Measurements from ENCODE around the gene SWT1.

SWT1 gene

DNA sequence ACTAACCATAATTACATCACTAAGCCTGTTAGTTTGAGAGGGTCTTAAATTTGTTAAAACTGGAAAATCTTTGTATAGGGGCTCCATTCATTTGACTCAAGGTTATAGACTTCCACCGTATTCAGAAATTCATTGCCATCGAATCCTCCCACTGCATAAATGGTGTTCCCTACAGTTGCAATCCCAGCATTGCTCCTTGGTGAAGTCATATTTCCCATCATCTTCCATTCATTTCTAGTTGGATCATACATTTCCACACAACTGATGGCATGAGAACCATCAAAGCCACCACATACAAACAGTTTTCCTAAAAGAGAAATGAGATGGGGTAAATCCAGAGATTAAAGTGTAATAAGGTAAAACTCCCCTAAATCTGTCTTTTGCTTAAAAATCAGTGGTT, 141.0 kb downstream of the SWT1 start:
- no peak overlapping the region for H4K8ac ChIP-seq (ENCODE audit: low read depth, low read length)
- H3K9ac ChIP-seq (ENCODE audit: low read length) = no peak overlapping the region
- H3K79me2 ChIP-seq (ENCODE audit: control insufficient read depth, insufficient read depth, low read length, poor library complexity) = no peaks in the 10 kb centered on the region
- H3K23ac ChIP-seq (ENCODE audit: low read length) = no peak overlapping the region
- H3K79me1 ChIP-seq (ENCODE audit: low read length) = no peaks in the 10 kb centered on the region
- no peak overlapping the region for H3K27ac ChIP-seq (ENCODE audit: low read depth, low read length)
- no peaks in the 10 kb centered on the region for H3K27me3 ChIP-seq (ENCODE audit: insufficient read depth, low read length)
- no peak overlapping the region for H4K12ac ChIP-seq (ENCODE audit: low read depth, low read length)
- no peaks in the 10 kb centered on the region for H3K4me1 ChIP-seq (ENCODE audit: control insufficient read depth in 1 of 2, insufficient read depth in 2 of 2, low read length in 2 of 2)
- peaks cover 7 to 37% of the 10 kb centered on the region in 2 experiments for H3K36me3 ChIP-seq (ENCODE audit: control insufficient read depth in 1 of 2, insufficient read depth in 2 of 2, low read length in 2 of 2)
- no peak overlapping the region for H2AK5ac ChIP-seq (ENCODE audit: low read length)
- no peak overlapping the region for H2BK120ac ChIP-seq (ENCODE audit: insufficient read depth, low read length, poor library complexity)
- H3K4me3 ChIP-seq (ENCODE audit: low read depth, low read length) = no peak overlapping the region
- no peak overlapping the region for H4K91ac ChIP-seq (ENCODE audit: low read depth, low read length)
- H2AFZ ChIP-seq (ENCODE audit: insufficient read depth, low read length, poor library complexity) = no peak overlapping the region
- H3K4me2 ChIP-seq (ENCODE audit: low read length) = no peak overlapping the region
- H3K4ac ChIP-seq (ENCODE audit: low read depth, low read length) = no peak overlapping the region
- H3K14ac ChIP-seq (ENCODE audit: low read length) = no peak overlapping the region
- no peak overlapping the region for H2BK5ac ChIP-seq (ENCODE audit: low read depth, low read length, poor library complexity)
- H3K9me3 ChIP-seq (ENCODE audit: insufficient read depth, low read depth, low read length) = no peaks in the 10 kb centered on the region
- H2BK12ac ChIP-seq (ENCODE audit: low read length) = no peak overlapping the region
- H3K18ac ChIP-seq (ENCODE audit: low read length) = no peak overlapping the region
- no CpG with 5 or more reads among the region's 2 CpGs for WGBS (ENCODE audit: extremely low coverage, insufficient coverage, insufficient read length)
- peak; percentile 15 to 58 for DNase-seq

- Histone ChIP-seq H3K4me1 (ENCODE audit: control insufficient read depth in 1 of 2, insufficient read depth in 2 of 2, low read length in 2 of 2) (no peaks in the 10 kb centered on the region), H4K91ac (ENCODE audit: low read depth, low read length) (no peak overlapping the region), H3K27ac (ENCODE audit: low read depth, low read length) (no peak overlapping the region), H2BK12ac (ENCODE audit: low read length) (no peak overlapping the region), H3K27me3 (ENCODE audit: insufficient read depth, low read length) (no peaks in the 10 kb centered on the region), H3K4me2 (ENCODE audit: low read length) (no peak overlapping the region), H3K4me3 (ENCODE audit: low read depth, low read length) (no peak overlapping the region), H2BK120ac (ENCODE audit: insufficient read depth, low read length, poor library complexity) (no peak overlapping the region), H4K12ac (ENCODE audit: low read depth, low read length) (no peak overlapping the region), H3K79me1 (ENCODE audit: low read length) (no peaks in the 10 kb centered on the region), H4K8ac (ENCODE audit: low read depth, low read length) (peak overlapping the region; percentile 19), H3K18ac (ENCODE audit: low read length) (peak overlapping the region; percentile 59), H3K79me2 (ENCODE audit: control insufficient read depth, insufficient read depth, low read length, poor library complexity) (no peaks in the 10 kb centered on the region), H2BK5ac (ENCODE audit: low read depth, low read length, poor library complexity) (no peak overlapping the region), H3K9ac (ENCODE audit: low read length) (no peak overlapping the region), H3K9me3 (ENCODE audit: insufficient read depth, low read depth, low read length) (no peaks in the 10 kb centered on the region), H3K23ac (ENCODE audit: low read length) (no peak overlapping the region), H2AK5ac (ENCODE audit: low read length) (no peak overlapping the region), H3K4ac (ENCODE audit: low read depth, low read length) (no peak overlapping the region), H2AFZ (ENCODE audit: insufficient read depth, low read length, poor library complexity) (no peak overlapping the region), H3K14ac (ENCODE audit: low read length) (no peak overlapping the region), H3K36me3 (ENCODE audit: control insufficient read depth in 1 of 2, insufficient read depth in 2 of 2, low read length in 2 of 2) (peaks cover 5 to 41% of the 10 kb centered on the region in 2 experiments)
- no peak for DNase-seq
- no CpG with 5 or more reads among the region's 6 CpGs for WGBS (ENCODE audit: extremely low coverage, insufficient coverage, insufficient read length)
These were observed 143.2 kb downstream of the SWT1 start for GRCh38 chr1:185300152-185300551.

DNA sequence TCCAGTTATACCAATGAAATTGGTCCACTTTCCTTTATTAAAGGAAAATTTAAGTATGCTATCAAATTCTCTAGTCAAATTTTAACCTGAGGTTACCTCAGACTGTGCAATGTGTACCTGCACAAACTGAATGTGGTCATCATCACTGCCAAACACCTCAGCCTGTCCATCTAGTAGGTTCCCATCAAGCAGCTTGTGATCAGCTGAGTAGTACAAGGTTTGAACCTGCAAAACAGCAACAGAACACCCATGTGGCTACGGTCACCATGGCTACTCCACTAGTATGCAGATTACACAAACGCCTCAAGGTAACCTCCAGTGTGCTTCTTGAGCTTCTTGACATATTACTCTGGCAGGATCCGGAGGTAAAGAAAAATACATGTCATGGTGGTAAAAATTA, 148.5 kb downstream of the SWT1 start:
- no peak overlapping the region for H4K8ac ChIP-seq (ENCODE audit: low read depth, low read length)
- no peak overlapping the region for H2AK5ac ChIP-seq (ENCODE audit: low read length)
- no peak overlapping the region for H3K18ac ChIP-seq (ENCODE audit: low read length)
- no peak overlapping the region for H3K23ac ChIP-seq (ENCODE audit: low read length)
- no peak overlapping the region for H4K91ac ChIP-seq (ENCODE audit: low read depth, low read length)
- no peak overlapping the region for H3K9ac ChIP-seq (ENCODE audit: low read length)
- peak; percentile 56 to 75 for DNase-seq
- no peak overlapping the region for H2BK12ac ChIP-seq (ENCODE audit: low read length)
- H3K27me3 ChIP-seq (ENCODE audit: insufficient read depth, low read length) = no peaks in the 10 kb centered on the region
- H2AFZ ChIP-seq (ENCODE audit: insufficient read depth, low read length, poor library complexity) = no peak overlapping the region
- no peak overlapping the region for H3K4me2 ChIP-seq (ENCODE audit: low read length)
- no peaks in the 10 kb centered on the region for H3K79me2 ChIP-seq (ENCODE audit: control insufficient read depth, insufficient read depth, low read length, poor library complexity)
- H3K9me3 ChIP-seq (ENCODE audit: insufficient read depth, low read depth, low read length) = no peaks in the 10 kb centered on the region
- H3K4ac ChIP-seq (ENCODE audit: low read depth, low read length) = no peak overlapping the region
- no peak overlapping the region for H3K4me3 ChIP-seq (ENCODE audit: low read depth, low read length)
- H3K36me3 ChIP-seq (ENCODE audit: control insufficient read depth in 1 of 2, insufficient read depth in 2 of 2, low read length in 2 of 2) = peaks cover 9 to 38% of the 10 kb centered on the region in 2 experiments
- H3K27ac ChIP-seq (ENCODE audit: low read depth, low read length) = no peak overlapping the region
- H3K14ac ChIP-seq (ENCODE audit: low read length) = no peak overlapping the region
- no peak overlapping the region for H2BK5ac ChIP-seq (ENCODE audit: low read depth, low read length, poor library complexity)
- H3K4me1 ChIP-seq (ENCODE audit: control insufficient read depth in 1 of 2, insufficient read depth in 2 of 2, low read length in 2 of 2) = no peaks in the 10 kb centered on the region
- H3K79me1 ChIP-seq (ENCODE audit: low read length) = no peaks in the 10 kb centered on the region
- H4K12ac ChIP-seq (ENCODE audit: low read depth, low read length) = no peak overlapping the region
- H2BK120ac ChIP-seq (ENCODE audit: insufficient read depth, low read length, poor library complexity) = no peak overlapping the region
- no CpG with 5 or more reads among the region's 3 CpGs for WGBS (ENCODE audit: extremely low coverage, insufficient coverage, insufficient read length)

- no peak for DNase-seq
- no peak overlapping the region for H2BK5ac ChIP-seq (ENCODE audit: low read depth, low read length, poor library complexity)
- H3K4ac ChIP-seq (ENCODE audit: low read depth, low read length) = no peak overlapping the region
- no peak overlapping the region for H3K4me2 ChIP-seq (ENCODE audit: low read length)
- H3K79me2 ChIP-seq (ENCODE audit: control insufficient read depth, insufficient read depth, low read length, poor library complexity) = peaks cover 2% of the 10 kb centered on the region
- H3K27ac ChIP-seq (ENCODE audit: low read depth, low read length) = no peak overlapping the region
- H3K18ac ChIP-seq (ENCODE audit: low read length) = no peak overlapping the region
- no peak overlapping the region for H2AK5ac ChIP-seq (ENCODE audit: low read length)
- no peaks in the 10 kb centered on the region for H3K27me3 ChIP-seq (ENCODE audit: insufficient read depth, low read length)
- H3K14ac ChIP-seq (ENCODE audit: low read length) = no peak overlapping the region
- no peak overlapping the region for H4K8ac ChIP-seq (ENCODE audit: low read depth, low read length)
- no peaks in the 10 kb centered on the region for H3K4me1 ChIP-seq (ENCODE audit: control insufficient read depth in 1 of 2, insufficient read depth in 2 of 2, low read length in 2 of 2)
- no peak overlapping the region for H3K23ac ChIP-seq (ENCODE audit: low read length)
- H3K36me3 ChIP-seq (ENCODE audit: control insufficient read depth in 1 of 2, insufficient read depth in 2 of 2, low read length in 2 of 2) = peaks cover 10 to 30% of the 10 kb centered on the region in 2 experiments
- no peak overlapping the region for H4K91ac ChIP-seq (ENCODE audit: low read depth, low read length)
- no peaks in the 10 kb centered on the region for H3K9me3 ChIP-seq (ENCODE audit: insufficient read depth, low read depth, low read length)
- H2AFZ ChIP-seq (ENCODE audit: insufficient read depth, low read length, poor library complexity) = no peak overlapping the region
- WGBS (ENCODE audit: extremely low coverage, insufficient coverage, insufficient read length) = no CpG with 5 or more reads among the region's 1 CpG
- H3K9ac ChIP-seq (ENCODE audit: low read length) = no peak overlapping the region
- no peaks in the 10 kb centered on the region for H3K79me1 ChIP-seq (ENCODE audit: low read length)
- no peak overlapping the region for H3K4me3 ChIP-seq (ENCODE audit: low read depth, low read length)
- H2BK12ac ChIP-seq (ENCODE audit: low read length) = no peak overlapping the region
- H2BK120ac ChIP-seq (ENCODE audit: insufficient read depth, low read length, poor library complexity) = no peak overlapping the region
- no peak overlapping the region for H4K12ac ChIP-seq (ENCODE audit: low read depth, low read length)
These were observed 151.2 kb downstream of the SWT1 start for GRCh38 chr1:185308126-185308525.
